Epithelial cell of esophagus (primary cell): Measurements from ENCODE around the gene YARS2.

Source experiments
- DNase-seq: peaks from one replicate; pipeline ENCODE4 v3.0.0; 2010; ENCODE audit warnings: low read depth
- H3K4me3 ChIP-seq: 2 replicates; pipeline ENCODE4 v1.5.1; 2011; ENCODE audit warnings: mild to moderate bottlenecking, low read length, control low read depth
- CTCF ChIP-seq: IDR thresholded peaks from 2 replicates; pipeline ENCODE4 v1.5.1; 2011; ENCODE audit warnings: low read depth, mild to moderate bottlenecking, low read length, control low read depth, inconsistent platforms; ENCODE audit not compliant: insufficient read depth; ENCODE audit errors: missing control alignments

YARS2 gene

GRCh38 chr12:32770141-32770540 is 14.4 kb upstream of the YARS2 start:
- H3K4me3 ChIP-seq = no peak overlapping the region
- no peak for TF ChIP-seq CTCF
- DNase-seq = no peak

GRCh38 chr12:32768518-32768917 is 12.8 kb upstream of the YARS2 start:
- DNase-seq = peak; percentile 5
- TF ChIP-seq CTCF = no peak
- H3K4me3 ChIP-seq = no peak overlapping the region

GRCh38 chr12:32765906-32766305 is 10.2 kb upstream of the YARS2 start:
- DNase-seq = no peak
- H3K4me3 ChIP-seq = no peak overlapping the region
- no peak for TF ChIP-seq CTCF

GRCh38 chr12:32761716-32762115 is 6.0 kb upstream of the YARS2 start:
- no peak for DNase-seq

GRCh38 chr12:32757157-32757556 is 1.5 kb upstream of the YARS2 start:
- TF ChIP-seq CTCF = no peak
- no peak overlapping the region for H3K4me3 ChIP-seq
- DNase-seq = no peak

More at GRCh38 chr12:32761716-32762115, 6.0 kb upstream of the YARS2 start:
- no peak for TF ChIP-seq CTCF
- no peak overlapping the region for H3K4me3 ChIP-seq

- TF ChIP-seq CTCF = no peak
- no peak overlapping the region for H3K4me3 ChIP-seq
- DNase-seq = no peak
Measured at GRCh38 chr12:32756476-32757066, 874 bp upstream of the YARS2 start.

GRCh38 chr12:32755051-32755653 is 545 bp downstream of the YARS2 start:
- DNase-seq = peak; percentile 93
- TF ChIP-seq CTCF = peak; percentile 86
- peak overlapping the region; percentile 98 for H3K4me3 ChIP-seq
